HepG2 (cell line): ENCODE data around the gene SRP9. TPM values are rescaled to one million over a fixed set of nuclear protein-coding genes. Genes with fewer than 3 reads are reported as not detected.

Experiments used
- ATF7 ChIP-seq, 2 experiments: fragments of 450-650 bp in 1 of 2; sonication (generic) in 1 of 2; formaldehyde crosslinking in 1 of 2; IDR thresholded peaks; 2 replicates each; pipeline versions ENCODE4 v1.4.0 to v1.6.1; 2016 to 2020; ENCODE audit warnings: antibody characterized with exemption in 1 of 2, mild to moderate bottlenecking in 1 of 2, missing genetic modification reagents in 1 of 2
- ETV5 ChIP-seq: IDR thresholded peaks from 2 replicates; pipeline ENCODE4 v1.6.1; 2018; ENCODE audit warnings: missing biosample characterization, missing genetic modification reagents, inconsistent platforms, borderline replicate concordance
- FIP1L1 ChIP-seq: fragments of 200-400 bp; formaldehyde crosslinking; IDR thresholded peaks from 2 replicates; pipeline ENCODE4 v1.6.1; 2018; ENCODE audit warnings: low read depth, mild to moderate bottlenecking, low read length, moderate library complexity, borderline replicate concordance; ENCODE audit not compliant: insufficient read depth
- HCFC1 ChIP-seq: fragments of 150-350 bp; IDR thresholded peaks from 2 replicates; pipeline ENCODE4 v1.6.1; 2014; ENCODE audit warnings: low read depth, low read length
- HHEX ChIP-seq: IDR thresholded peaks from 2 replicates; pipeline ENCODE4 v1.6.1; 2016; ENCODE audit warnings: control low read depth
- IRF2 ChIP-seq: IDR thresholded peaks from 2 replicates; pipeline ENCODE4 v1.6.1; 2018; ENCODE audit warnings: missing genetic modification reagents, missing compliant biosample characterization
- JUND ChIP-seq: sonication (generic); formaldehyde crosslinking; IDR thresholded peaks from 2 replicates; pipeline ENCODE4 v1.8.0; 2022; ENCODE audit warnings: mild to moderate bottlenecking, missing genetic modification reagents
- KMT2A ChIP-seq: sonication (generic); formaldehyde crosslinking; IDR thresholded peaks from 2 replicates; pipeline ENCODE4 v1.4.0; 2020; ENCODE audit warnings: missing genetic modification reagents
- PITX1 ChIP-seq: sonication (generic); formaldehyde crosslinking; IDR thresholded peaks from 2 replicates; pipeline ENCODE4 v1.5.1; 2020; ENCODE audit warnings: mild to moderate bottlenecking, missing genetic modification reagents
- PPARG ChIP-seq: conservative IDR thresholded peaks from 2 replicates; pipeline ENCODE4 v1.6.1; 2016; ENCODE audit warnings: missing biosample characterization, missing genetic modification reagents
- YEATS4 ChIP-seq: sonication (generic); formaldehyde crosslinking; IDR thresholded peaks from 2 replicates; pipeline ENCODE4 v1.4.0; 2020; ENCODE audit warnings: missing genetic modification reagents, borderline replicate concordance
- ZNF343 ChIP-seq: sonication (generic); formaldehyde crosslinking; IDR thresholded peaks from 2 replicates; pipeline ENCODE4 v1.4.0; 2020; ENCODE audit warnings: mild to moderate bottlenecking, missing genetic modification reagents
- ZNF678 ChIP-seq: sonication (generic); formaldehyde crosslinking; IDR thresholded peaks from 2 replicates; pipeline ENCODE4 v1.4.0; 2020; ENCODE audit warnings: mild to moderate bottlenecking, missing genetic modification reagents
- ZNF761 ChIP-seq: sonication (generic); formaldehyde crosslinking; conservative IDR thresholded peaks from 2 replicates; pipeline ENCODE4 v1.4.0; 2020; ENCODE audit warnings: mild to moderate bottlenecking, missing genetic modification reagents
- polyA plus RNA-seq, 8 experiments: library from polyadenylated mRNA; depleted of rRNA in 3 of 8; stranded (reverse) in 7 of 8; unstranded in 1 of 8; fragments of >200 nt; fragmentation: Illumina TruSeq in 4 of 8; extraction: Trizol in 4 of 8; gene quantifications; 2 replicates each; pipeline versions ENCODE4 v1.2.1 to v1.2.3, GENCODE V29; 2011 to 2016; ENCODE audit warnings: low read depth in 4 of 8, missing spikeins in 1 of 8, mixed read lengths in 1 of 8; ENCODE audit not compliant: insufficient read depth in 1 of 8
- total RNA-seq, 5 experiments: library from RNA; depleted of rRNA; stranded (reverse); fragments of >200 nt; fragmentation: Illumina TruSeq; extraction: Trizol; gene quantifications; 2 replicates each; pipeline ENCODE4 v1.2.3, GENCODE V29; 2016; ENCODE audit warnings: low read depth in 1 of 5
- TF ChIP-seq, protein P1 (sequence below): sonication (generic); formaldehyde crosslinking; IDR thresholded peaks from 2 replicates; pipeline ENCODE4 v1.5.0; 2020; ENCODE audit warnings: mild to moderate bottlenecking, missing genetic modification reagents
- TF ChIP-seq, protein P2 (sequence below): sonication (generic); formaldehyde crosslinking; IDR thresholded peaks from one replicate; pipeline ENCODE4 v1.5.1; 2020; ENCODE audit warnings: mild to moderate bottlenecking, missing genetic modification reagents; ENCODE audit errors: not compliant biosample characterization
- TF ChIP-seq, protein P3 (sequence below): sonication (generic); formaldehyde crosslinking; IDR thresholded peaks from 2 replicates; pipeline ENCODE4 v1.5.0; 2020; ENCODE audit warnings: missing genetic modification reagents, mild to moderate bottlenecking, borderline replicate concordance

SRP9 gene
- total and polyA plus RNA-seq, 2 of the 13 experiments (the other 11 are each of a cell fraction or from before 2014, with no cell fraction given) = 251 to 307 TPM

DNA sequence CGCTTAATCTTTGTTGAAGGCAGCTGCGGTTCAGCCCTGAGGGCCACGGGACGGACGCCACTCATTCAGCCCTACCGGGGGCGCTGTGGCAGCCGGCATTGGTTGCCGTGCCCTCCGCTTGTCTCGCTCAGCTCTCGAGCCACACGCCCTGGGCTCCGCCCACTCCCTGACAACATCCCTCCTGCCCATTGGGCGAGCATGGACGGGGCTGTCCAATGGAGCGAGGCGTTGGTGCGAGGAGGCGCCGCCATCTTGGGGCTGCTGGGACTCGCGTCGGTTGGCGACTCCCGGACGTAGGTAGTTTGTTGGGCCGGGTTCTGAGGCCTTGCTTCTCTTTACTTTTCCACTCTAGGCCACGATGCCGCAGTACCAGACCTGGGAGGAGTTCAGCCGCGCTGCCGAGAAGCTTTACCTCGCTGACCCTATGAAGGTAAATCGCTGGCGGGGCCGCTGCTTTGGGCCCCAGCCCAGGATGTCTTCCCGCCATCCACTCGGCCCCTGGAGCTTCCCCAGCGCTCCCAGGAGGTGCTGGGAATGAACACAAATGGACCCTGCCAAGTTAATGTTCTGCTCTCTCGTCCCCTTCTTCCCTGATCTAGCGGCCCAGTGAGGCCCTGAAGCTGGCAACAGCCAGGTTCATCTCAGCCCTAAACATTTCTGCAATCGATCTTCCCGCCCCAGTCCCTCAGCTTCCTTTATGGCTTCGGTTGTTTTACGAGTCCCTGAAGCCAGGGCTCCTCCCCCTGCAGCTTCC lies at the start of gene SRP9 (continued):
- TF ChIP-seq, protein P1, sequence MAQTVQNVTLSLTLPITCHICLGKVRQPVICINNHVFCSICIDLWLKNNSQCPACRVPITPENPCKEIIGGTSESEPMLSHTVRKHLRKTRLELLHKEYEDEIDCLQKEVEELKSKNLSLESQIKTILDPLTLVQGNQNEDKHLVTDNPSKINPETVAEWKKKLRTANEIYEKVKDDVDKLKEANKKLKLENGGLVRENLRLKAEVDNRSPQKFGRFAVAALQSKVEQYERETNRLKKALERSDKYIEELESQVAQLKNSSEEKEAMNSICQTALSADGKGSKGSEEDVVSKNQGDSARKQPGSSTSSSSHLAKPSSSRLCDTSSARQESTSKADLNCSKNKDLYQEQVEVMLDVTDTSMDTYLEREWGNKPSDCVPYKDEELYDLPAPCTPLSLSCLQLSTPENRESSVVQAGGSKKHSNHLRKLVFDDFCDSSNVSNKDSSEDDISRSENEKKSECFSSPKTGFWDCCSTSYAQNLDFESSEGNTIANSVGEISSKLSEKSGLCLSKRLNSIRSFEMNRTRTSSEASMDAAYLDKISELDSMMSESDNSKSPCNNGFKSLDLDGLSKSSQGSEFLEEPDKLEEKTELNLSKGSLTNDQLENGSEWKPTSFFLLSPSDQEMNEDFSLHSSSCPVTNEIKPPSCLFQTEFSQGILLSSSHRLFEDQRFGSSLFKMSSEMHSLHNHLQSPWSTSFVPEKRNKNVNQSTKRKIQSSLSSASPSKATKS (CRISPR knock-in tag) = no peak
- TF ChIP-seq, protein P2, sequence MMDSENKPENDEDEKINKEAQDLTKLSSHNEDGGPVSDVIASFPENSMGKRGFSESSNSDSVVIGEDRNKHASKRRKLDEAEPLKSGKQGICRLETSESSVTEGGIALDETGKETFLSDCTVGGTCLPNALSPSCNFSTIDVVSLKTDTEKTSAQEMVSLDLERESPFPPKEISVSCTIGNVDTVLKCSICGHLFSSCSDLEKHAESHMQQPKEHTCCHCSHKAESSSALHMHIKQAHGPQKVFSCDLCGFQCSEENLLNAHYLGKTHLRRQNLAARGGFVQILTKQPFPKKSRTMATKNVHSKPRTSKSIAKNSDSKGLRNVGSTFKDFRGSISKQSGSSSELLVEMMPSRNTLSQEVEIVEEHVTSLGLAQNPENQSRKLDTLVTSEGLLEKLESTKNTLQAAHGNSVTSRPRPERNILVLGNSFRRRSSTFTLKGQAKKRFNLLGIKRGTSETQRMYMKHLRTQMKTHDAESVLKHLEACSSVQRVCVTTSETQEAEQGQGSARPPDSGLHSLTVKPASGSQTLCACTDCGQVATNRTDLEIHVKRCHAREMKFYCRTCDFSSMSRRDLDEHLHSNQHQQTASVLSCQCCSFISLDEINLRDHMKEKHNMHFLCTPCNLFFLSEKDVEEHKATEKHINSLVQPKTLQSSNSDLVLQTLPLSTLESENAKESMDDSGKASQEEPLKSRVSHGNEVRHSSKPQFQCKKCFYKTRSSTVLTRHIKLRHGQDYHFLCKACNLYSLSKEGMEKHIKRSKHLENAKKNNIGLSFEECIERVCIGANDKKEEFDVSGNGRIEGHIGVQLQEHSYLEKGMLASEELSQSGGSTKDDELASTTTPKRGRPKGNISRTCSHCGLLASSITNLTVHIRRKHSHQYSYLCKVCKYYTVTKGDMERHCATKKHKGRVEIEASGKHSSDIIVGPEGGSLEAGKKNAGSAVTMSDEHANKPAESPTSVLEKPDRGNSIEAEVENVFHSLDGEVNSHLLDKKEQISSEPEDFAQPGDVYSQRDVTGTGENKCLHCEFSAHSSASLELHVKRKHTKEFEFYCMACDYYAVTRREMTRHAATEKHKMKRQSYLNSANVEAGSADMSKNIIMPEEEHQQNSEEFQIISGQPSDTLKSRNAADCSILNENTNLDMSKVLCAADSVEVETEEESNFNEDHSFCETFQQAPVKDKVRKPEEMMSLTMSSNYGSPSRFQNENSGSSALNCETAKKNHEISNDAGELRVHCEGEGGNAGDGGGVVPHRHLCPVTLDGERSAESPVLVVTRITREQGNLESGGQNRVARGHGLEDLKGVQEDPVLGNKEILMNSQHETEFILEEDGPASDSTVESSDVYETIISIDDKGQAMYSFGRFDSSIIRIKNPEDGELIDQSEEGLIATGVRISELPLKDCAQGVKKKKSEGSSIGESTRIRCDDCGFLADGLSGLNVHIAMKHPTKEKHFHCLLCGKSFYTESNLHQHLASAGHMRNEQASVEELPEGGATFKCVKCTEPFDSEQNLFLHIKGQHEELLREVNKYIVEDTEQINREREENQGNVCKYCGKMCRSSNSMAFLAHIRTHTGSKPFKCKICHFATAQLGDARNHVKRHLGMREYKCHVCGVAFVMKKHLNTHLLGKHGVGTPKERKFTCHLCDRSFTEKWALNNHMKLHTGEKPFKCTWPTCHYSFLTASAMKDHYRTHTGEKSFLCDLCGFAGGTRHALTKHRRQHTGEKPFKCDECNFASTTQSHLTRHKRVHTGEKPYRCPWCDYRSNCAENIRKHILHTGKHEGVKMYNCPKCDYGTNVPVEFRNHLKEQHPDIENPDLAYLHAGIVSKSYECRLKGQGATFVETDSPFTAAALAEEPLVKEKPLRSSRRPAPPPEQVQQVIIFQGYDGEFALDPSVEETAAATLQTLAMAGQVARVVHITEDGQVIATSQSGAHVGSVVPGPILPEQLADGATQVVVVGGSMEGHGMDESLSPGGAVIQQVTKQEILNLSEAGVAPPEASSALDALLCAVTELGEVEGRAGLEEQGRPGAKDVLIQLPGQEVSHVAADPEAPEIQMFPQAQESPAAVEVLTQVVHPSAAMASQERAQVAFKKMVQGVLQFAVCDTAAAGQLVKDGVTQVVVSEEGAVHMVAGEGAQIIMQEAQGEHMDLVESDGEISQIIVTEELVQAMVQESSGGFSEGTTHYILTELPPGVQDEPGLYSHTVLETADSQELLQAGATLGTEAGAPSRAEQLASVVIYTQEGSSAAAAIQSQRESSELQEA (CRISPR knock-in tag) = peak; percentile 73
- TF ChIP-seq ETV5 (CRISPR knock-in tag) (peak; percentile 53; the same call in 1 of the 2 replicates), ZNF343 (CRISPR knock-in tag) (peak; percentile 89; the same call in 1 of the 2 replicates), PITX1 (no peak; the same call in 1 of the 2 replicates), FIP1L1 (no peak), PPARG (CRISPR knock-in tag) (no peak), ZNF678 (CRISPR knock-in tag) (0 out of 2 replicates have a peak, but pooled peaks have one; percentile 58), HHEX (no peak), YEATS4 (CRISPR knock-in tag) (peak; percentile 88), ATF7 (IDR thresholded peaks at IDR 0.05) (no peak), ATF7 (CRISPR knock-in tag; IDR thresholded peaks at IDR 0.05) (peak; percentile 63; the same call in 1 of the 2 replicates), JUND (CRISPR knock-in tag) (no peak), KMT2A (peak; percentile 86), IRF2 (CRISPR knock-in tag) (peak; percentile 71; the same call in 1 of the 2 replicates), HCFC1 (no peak; the same call in 1 of the 2 replicates), ZNF761 (CRISPR knock-in tag) (peak; percentile 76; the same call in 1 of the 2 replicates)
- TF ChIP-seq, protein P3, sequence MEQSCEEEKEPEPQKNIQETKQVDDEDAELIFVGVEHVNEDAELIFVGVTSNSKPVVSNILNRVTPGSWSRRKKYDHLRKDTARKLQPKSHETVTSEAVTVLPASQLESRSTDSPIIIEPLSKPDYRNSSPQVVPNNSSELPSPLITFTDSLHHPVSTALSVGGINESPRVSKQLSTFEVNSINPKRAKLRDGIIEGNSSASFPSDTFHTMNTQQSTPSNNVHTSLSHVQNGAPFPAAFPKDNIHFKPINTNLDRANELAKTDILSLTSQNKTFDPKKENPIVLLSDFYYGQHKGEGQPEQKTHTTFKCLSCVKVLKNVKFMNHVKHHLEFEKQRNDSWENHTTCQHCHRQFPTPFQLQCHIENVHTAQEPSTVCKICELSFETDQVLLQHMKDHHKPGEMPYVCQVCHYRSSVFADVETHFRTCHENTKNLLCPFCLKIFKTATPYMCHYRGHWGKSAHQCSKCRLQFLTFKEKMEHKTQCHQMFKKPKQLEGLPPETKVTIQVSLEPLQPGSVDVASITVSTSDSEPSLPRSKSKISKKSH (CRISPR knock-in tag) = no peak
